Activated CD8-positive, alpha-beta T cell treated with anti-CD3 and anti-CD28 coated beads, Interleukin-2, amount 10 ng/mL, durations not matched to agents 7 days and 5 days (primary cell): ENCODE data around the gene CCNT1. TPM values are rescaled to one million over a fixed set of nuclear protein-coding genes. Genes with fewer than 3 reads are reported as not detected.
"Not testable (repeated sequence)": the region's sequence is repeated elsewhere in the genome, so short reads cannot be mapped to it uniquely, and the experiment has no call there.

Experiments used
- ATAC-seq: fragments of 150-1000 bp; cut with Tn5 transposase; one replicate; pipeline ENCODE4 v1.10.0; 2021; ENCODE audit warnings: moderate library complexity
- CTCF ChIA-PET: fragments of 350-600 bp; sonication (Branson Sonifier 250); formaldehyde crosslinking; loops from one replicate; lab custom pipeline; 2021; ENCODE audit warnings: antibody characterized with exemption; lab: Charles Lee
- POLR2A ChIA-PET: fragments of 350-600 bp; sonication (Branson Sonifier 250); formaldehyde crosslinking; loops from one replicate; lab custom pipeline; 2021; ENCODE audit warnings: antibody characterized with exemption; lab: Charles Lee
- DNase-seq: peaks from one replicate; pipeline ENCODE4 v3.0.0-alpha.2; 2020
- H3K27ac Mint-ChIP-seq: one replicate; pipeline ENCODE4 v1.8.0; 2021; ENCODE audit warnings: mild to moderate bottlenecking, mixed read lengths
- H3K27me3 Mint-ChIP-seq: one replicate; pipeline ENCODE4 v1.8.0; 2021; ENCODE audit warnings: low read depth, mixed read lengths
- H3K36me3 Mint-ChIP-seq: one replicate; pipeline ENCODE4 v1.8.0; 2021; ENCODE audit warnings: low read depth, mixed read lengths
- H3K4me1 Mint-ChIP-seq: one replicate; pipeline ENCODE4 v1.8.0; 2021; ENCODE audit warnings: low read depth, mixed read lengths
- H3K4me3 Mint-ChIP-seq: one replicate; pipeline ENCODE4 v1.8.0; 2021; ENCODE audit warnings: mild to moderate bottlenecking, mixed read lengths
- H3K9me3 Mint-ChIP-seq: one replicate; pipeline ENCODE4 v1.8.0; 2022; ENCODE audit warnings: mixed read lengths; ENCODE audit not compliant: insufficient read depth
- microRNA-seq: library from miRNA; unstranded; fragments of <30 nt; microRNA quantifications from one replicate; pipeline ENCODE4 v1.2.0, GENCODE V29; 2022
- total RNA-seq, 2 experiments: library from RNA; stranded (reverse); gene quantifications; one replicate each; pipeline ENCODE4 v1.2.3, GENCODE V29; 2021

The CCNT1 gene
- total RNA-seq, 2 experiments from 2014 or later: 45.1 to 50.6 TPM

DNA sequence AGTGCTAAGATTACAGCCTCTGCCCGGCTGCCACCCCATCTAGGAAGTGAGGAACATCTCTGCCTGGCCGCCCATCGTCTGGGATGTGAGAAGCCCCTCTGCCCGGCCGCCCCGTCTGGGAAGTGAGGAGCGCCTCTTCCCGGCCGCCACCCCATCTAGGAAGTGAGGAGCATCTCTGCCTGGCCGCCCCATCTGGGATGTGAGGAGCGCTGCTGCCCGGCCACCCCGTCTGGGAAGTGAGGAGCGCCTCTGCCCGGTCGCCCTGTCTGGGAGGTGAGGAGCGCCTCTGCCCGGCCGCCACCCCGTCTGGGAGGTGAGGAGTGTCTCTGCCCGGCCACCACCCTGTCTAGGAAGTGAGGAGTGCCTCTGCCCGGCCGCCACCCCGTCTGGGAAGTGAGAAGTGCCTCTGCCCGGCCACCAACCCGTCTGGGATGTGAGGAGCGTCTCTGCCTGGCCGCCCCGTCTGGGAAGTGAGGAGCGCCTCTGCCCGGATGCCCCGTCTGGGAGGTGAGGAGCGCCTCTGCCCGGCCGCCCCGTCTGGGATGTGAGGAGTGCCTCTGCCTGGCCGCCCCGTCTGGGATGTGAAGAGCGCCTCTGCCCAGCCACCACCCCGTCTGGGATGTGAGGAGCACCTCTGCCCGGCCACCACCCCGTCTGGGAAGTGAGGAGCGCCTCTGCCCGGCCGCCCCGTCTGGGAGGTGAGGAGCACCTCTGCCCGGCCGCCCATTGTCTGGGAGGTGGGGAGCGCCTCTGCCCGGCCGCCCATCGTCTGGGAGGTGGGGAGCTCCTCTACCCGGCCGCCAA is 74.6 kb downstream of the CCNT1 start:
- DNase-seq, H3K9me3 Mint-ChIP-seq, POLR2A ChIA-PET, H3K4me3 Mint-ChIP-seq, H3K27me3 Mint-ChIP-seq, H3K27ac Mint-ChIP-seq, ATAC-seq, CTCF ChIA-PET, H3K4me1 Mint-ChIP-seq: not testable (repeated sequence)
- peaks cover 43% of the 10 kb centered on the region for H3K36me3 Mint-ChIP-seq

DNA sequence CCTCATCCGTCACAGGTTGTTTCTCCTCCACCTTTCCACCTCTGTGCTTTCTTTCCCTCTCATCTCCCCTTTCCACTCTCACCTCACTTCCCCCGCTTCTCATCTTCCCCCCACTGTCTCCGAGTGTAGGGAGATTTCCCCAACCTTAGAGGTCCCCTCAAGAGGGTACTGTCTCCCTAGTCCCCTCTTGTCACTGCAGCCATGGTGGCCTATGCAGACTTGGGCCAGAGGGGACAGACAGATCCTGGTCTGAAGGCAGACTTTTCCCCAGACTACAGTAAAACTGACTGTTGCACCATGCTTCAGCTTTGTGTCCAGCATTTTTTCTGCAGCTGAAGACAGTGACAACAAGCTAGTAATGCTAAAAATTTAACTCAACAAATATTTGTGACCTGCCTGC is 75.7 kb downstream of the CCNT1 start:
- POLR2A ChIA-PET: no interaction called here
- DNase-seq (no peak), ATAC-seq (no peak)
- Mint-ChIP-seq H3K27me3 (no peaks in the 10 kb centered on the region), H3K4me1 (no peaks in the 10 kb centered on the region), H3K9me3 (no peaks in the 10 kb centered on the region), H3K4me3 (no peak overlapping the region), H3K27ac (no peak overlapping the region), H3K36me3 (peaks cover 35% of the 10 kb centered on the region)
- CTCF ChIA-PET: no interaction called here

DNA sequence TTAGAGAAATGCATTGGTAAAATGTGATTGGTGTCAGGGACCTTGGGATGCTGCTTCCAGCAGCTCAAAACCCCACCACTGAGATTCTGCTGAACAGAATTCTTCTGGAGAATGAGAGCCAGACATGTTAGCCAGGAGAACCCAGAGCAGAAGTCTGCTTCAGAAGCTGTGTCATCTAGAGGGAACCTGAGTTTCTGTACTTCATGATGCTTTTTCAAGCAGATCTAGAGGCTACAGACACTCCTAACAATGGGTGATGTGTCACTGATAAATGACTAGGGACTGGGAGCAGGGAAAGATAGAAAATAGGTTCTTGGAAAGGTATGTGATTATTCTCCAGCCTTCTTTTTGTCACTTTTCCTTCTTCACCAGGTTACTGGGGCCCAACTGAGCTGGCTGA is 76.1 kb downstream of the CCNT1 start:
- H3K4me3 Mint-ChIP-seq: no peak overlapping the region
- DNase-seq: no peak
- H3K27me3 Mint-ChIP-seq: no peaks in the 10 kb centered on the region
- ATAC-seq: no peak
- POLR2A ChIA-PET: no interaction called here
- H3K27ac Mint-ChIP-seq: no peak overlapping the region
- no peaks in the 10 kb centered on the region for H3K4me1 Mint-ChIP-seq
- no peaks in the 10 kb centered on the region for H3K9me3 Mint-ChIP-seq
- CTCF ChIA-PET: no interaction called here
- peaks cover 34% of the 10 kb centered on the region for H3K36me3 Mint-ChIP-seq

Small RNA genes within 50 kb of the gene (microRNA-seq; reads per million reads assigned to microRNA genes)
- gene MIR1291: 4.0 reads per million

Other genes with a start within 250 kb of the CCNT1 start
- gene ANP32D, start 244.1 kb downstream of the CCNT1 start, total RNA-seq: not detected
- gene C12orf54, start 234.2 kb downstream of the CCNT1 start, total RNA-seq: not detected
- gene OR8S1, start 191.1 kb downstream of the CCNT1 start, total RNA-seq: not detected
- gene LALBA, start 146.7 kb downstream of the CCNT1 start, total RNA-seq: not detected
- gene KANSL2, start 34.5 kb downstream of the CCNT1 start, total RNA-seq: 10 to 100 TPM; 51.3 to 54.3 TPM
- gene ADCY6, start 72.4 kb upstream of the CCNT1 start, total RNA-seq: under 1 TPM; 0.18 to 0.37 TPM
- gene CACNB3, start 101.8 kb upstream of the CCNT1 start, total RNA-seq: 10 to 100 TPM; 10.5 to 13.1 TPM
- 100 to 1,000 TPM; 127 to 154 TPM for gene DDX23, start 135.5 kb upstream of the CCNT1 start, total RNA-seq
- gene RND1, start 149.2 kb upstream of the CCNT1 start, total RNA-seq: 1 to 10 TPM; 1.4 to 2.5 TPM
- gene FKBP11, start 208.8 kb upstream of the CCNT1 start, total RNA-seq: 10 to 100 TPM; 48.7 to 52.6 TPM
- gene ARF3, start 240.8 kb upstream of the CCNT1 start, total RNA-seq: 100 to 1,000 TPM; 104 to 108 TPM